ENCODE data around the gene TMOD2.
A peak's percentile ranks its signal among the peaks of the same experiment; 100 is the strongest.

Gene TMOD2

GRCh38 chr15:51750792-51751696, at the start of gene TMOD2:
TSS of gene TMOD2 (plus strand) at chr15:51751597. CDS start at chr15:51766442, 14,845 bp downstream.
- no peak for DNase-seq (ENCODE audit: low spot score)
- FAIRE-seq, result no peak

- no peak for FAIRE-seq
- no peak for DNase-seq (ENCODE audit: low spot score)
These were observed 48.7 kb upstream of the TMOD2 start for GRCh38 chr15:51702710-51703109.

GRCh38 chr15:51706291-51706690, 45.1 kb upstream of the TMOD2 start:
- DNase-seq (ENCODE audit: low spot score) (peak; percentile 11), FAIRE-seq (peak; percentile 12)

GRCh38 chr15:51706926-51707608, 44.3 kb upstream of the TMOD2 start:
- no peak for DNase-seq (ENCODE audit: low spot score)
- FAIRE-seq, result no peak

- FAIRE-seq (no peak), DNase-seq (ENCODE audit: low spot score) (no peak)
These were observed 43.4 kb upstream of the TMOD2 start for GRCh38 chr15:51708013-51708412.

GRCh38 chr15:51709031-51709430, 42.4 kb upstream of the TMOD2 start:
- FAIRE-seq, result no peak

GRCh38 chr15:51714162-51714561, 37.2 kb upstream of the TMOD2 start:
- FAIRE-seq (no peak), DNase-seq (ENCODE audit: low spot score) (no peak)

More at GRCh38 chr15:51709031-51709430, 42.4 kb upstream of the TMOD2 start:
- no peak for DNase-seq (ENCODE audit: low spot score)

- FAIRE-seq (no peak), DNase-seq (ENCODE audit: low spot score) (no peak)
These were observed 36.5 kb upstream of the TMOD2 start for GRCh38 chr15:51714911-51715310.

- FAIRE-seq (no peak), DNase-seq (ENCODE audit: low spot score) (no peak)
These were observed 33.2 kb upstream of the TMOD2 start for GRCh38 chr15:51718219-51718618.

GRCh38 chr15:51718746-51719145, 32.7 kb upstream of the TMOD2 start:
- DNase-seq (ENCODE audit: low spot score) (no peak), FAIRE-seq (no peak)

- FAIRE-seq (no peak), DNase-seq (ENCODE audit: low spot score) (no peak)
These were observed 31.0 kb upstream of the TMOD2 start for GRCh38 chr15:51720201-51720995.

GRCh38 chr15:51721199-51721960, 30.0 kb upstream of the TMOD2 start:
- no peak for FAIRE-seq
- no peak for DNase-seq (ENCODE audit: low spot score)

GRCh38 chr15:51724199-51724598, 27.2 kb upstream of the TMOD2 start:
- no peak for FAIRE-seq
- DNase-seq (ENCODE audit: low spot score), result no peak

- DNase-seq (ENCODE audit: low spot score) (no peak), FAIRE-seq (no peak)
These were observed 26.7 kb upstream of the TMOD2 start for GRCh38 chr15:51724673-51725072.

GRCh38 chr15:51726302-51727073, 24.9 kb upstream of the TMOD2 start:
- FAIRE-seq, result peak; percentile 84
- DNase-seq (ENCODE audit: low spot score), result peak; percentile 85

GRCh38 chr15:51727141-51727897, 24.1 kb upstream of the TMOD2 start:
- FAIRE-seq (no peak), DNase-seq (ENCODE audit: low spot score) (peak; percentile 58)

GRCh38 chr15:51731549-51732267, 19.7 kb upstream of the TMOD2 start:
- FAIRE-seq (no peak), DNase-seq (ENCODE audit: low spot score) (peak; percentile 46)

- DNase-seq (ENCODE audit: low spot score) (no peak), FAIRE-seq (no peak)
These were observed 18.8 kb upstream of the TMOD2 start for GRCh38 chr15:51732646-51733045.
